ENCODE measurements around the gene NAV2.
"Not testable (repeated sequence)": the region's sequence is repeated elsewhere in the genome, so short reads cannot be mapped to it uniquely, and the experiment has no call there.

NAV2 gene

DNA sequence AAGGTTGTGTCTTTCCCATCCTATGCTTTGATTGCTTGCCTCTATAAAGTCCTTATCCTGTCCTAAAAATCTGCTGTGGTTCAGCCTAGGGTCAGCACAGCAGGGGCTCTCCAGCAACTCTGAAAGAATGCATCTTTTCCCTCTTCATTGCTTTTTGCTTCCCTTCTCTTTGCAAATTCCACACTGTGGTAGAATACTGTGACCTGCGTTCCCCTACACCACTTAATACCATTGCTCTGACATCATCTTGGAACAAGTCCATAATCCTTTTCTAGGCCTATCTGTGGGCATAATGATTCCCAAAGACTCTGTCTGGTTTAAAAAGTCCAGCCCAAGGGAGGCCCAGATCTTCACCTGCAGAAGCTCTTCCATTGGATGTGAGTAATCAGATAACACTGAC, 177.7 kb downstream of the NAV2 start:
- Histone ChIP-seq H3K4me3 (ENCODE audit: low read length) (no peak overlapping the region), H3K9ac (ENCODE audit: low read length) (no peak overlapping the region), H3K4me1 (ENCODE audit: control insufficient read depth, insufficient read depth, low read length) (no peaks in the 10 kb centered on the region), H3K36me3 (ENCODE audit: control insufficient read depth, insufficient read depth, low read length) (no peaks in the 10 kb centered on the region), H3K27me3 (ENCODE audit: control insufficient read depth, insufficient read depth, low read length) (no peaks in the 10 kb centered on the region), H3K9me3 (ENCODE audit: control insufficient read depth, low read length) (no peaks in the 10 kb centered on the region)

DNA sequence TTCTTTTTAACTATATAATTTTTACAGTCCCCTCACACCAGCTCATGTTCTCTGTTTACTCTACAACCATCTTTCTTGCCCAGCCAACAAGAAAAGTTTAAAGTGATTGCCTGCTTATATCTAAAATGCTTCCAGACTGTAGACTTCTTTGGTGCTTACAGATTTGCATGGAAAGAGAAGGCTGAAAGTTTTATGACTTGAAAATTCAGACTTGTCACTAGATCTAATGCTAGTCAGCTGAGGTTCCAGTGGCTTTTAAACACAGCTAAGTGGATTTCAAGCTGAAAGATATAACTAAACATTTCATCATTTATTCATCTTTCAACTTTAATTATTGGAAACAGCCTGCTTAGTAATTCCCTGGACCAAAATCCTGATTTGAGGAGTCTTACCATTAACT, 178.4 kb downstream of the NAV2 start:
- Histone ChIP-seq H3K36me3 (ENCODE audit: control insufficient read depth, insufficient read depth, low read length) (no peaks in the 10 kb centered on the region), H3K4me3 (ENCODE audit: low read length) (no peak overlapping the region), H3K4me1 (ENCODE audit: control insufficient read depth, insufficient read depth, low read length) (no peaks in the 10 kb centered on the region), H3K27me3 (ENCODE audit: control insufficient read depth, insufficient read depth, low read length) (no peaks in the 10 kb centered on the region), H3K9me3 (ENCODE audit: control insufficient read depth, low read length) (no peaks in the 10 kb centered on the region), H3K9ac (ENCODE audit: low read length) (no peak overlapping the region)

DNA sequence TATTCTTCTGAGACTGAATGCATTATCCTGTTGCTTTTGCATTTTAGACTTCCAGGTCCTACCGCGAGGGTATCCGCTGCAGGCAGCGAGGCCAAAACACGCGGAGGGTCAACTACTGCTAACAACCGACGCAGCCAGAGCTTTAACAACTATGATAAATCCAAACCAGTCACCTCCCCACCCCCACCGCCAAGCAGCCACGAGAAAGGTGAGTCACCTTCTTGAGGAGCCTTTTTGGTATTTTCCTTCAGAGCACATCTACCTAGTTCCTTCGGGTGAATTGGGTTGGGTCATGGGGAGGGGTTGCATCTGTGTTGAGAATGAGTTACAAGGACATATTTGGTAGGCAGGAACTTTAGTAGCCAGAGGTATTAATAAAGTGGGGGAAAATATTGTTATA, 179.8 kb downstream of the NAV2 start:
- Histone ChIP-seq H3K9me3 (ENCODE audit: control insufficient read depth, low read length) (no peaks in the 10 kb centered on the region), H3K4me1 (ENCODE audit: control insufficient read depth, insufficient read depth, low read length) (no peaks in the 10 kb centered on the region), H3K4me3 (ENCODE audit: low read length) (no peak overlapping the region), H3K36me3 (ENCODE audit: control insufficient read depth, insufficient read depth, low read length) (no peaks in the 10 kb centered on the region), H3K27me3 (ENCODE audit: control insufficient read depth, insufficient read depth, low read length) (no peaks in the 10 kb centered on the region), H3K9ac (ENCODE audit: low read length) (no peak overlapping the region)

DNA sequence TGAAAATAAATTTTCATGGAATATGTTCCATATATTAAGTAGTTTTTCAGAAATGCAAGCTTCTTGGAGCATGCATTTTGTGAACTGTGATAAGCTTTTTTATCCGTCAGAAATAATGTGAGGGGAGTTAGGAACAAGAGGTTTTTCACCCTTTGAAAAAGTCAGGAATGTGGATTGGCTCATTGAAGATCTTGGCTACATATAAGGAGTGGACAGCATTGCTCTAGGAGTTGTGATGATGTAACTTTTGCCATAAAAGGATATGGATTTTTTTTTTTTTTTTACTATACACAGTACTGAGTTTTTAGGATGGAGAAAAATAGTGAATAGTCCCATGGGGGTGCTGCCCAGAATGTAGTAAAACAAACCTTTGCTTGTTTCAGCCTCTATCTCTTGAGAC, 180.2 kb downstream of the NAV2 start:
- no peaks in the 10 kb centered on the region for H3K36me3 ChIP-seq (ENCODE audit: control insufficient read depth, insufficient read depth, low read length)
- no peak overlapping the region for H3K4me3 ChIP-seq (ENCODE audit: low read length)
- no peak overlapping the region for H3K9ac ChIP-seq (ENCODE audit: low read length)
- no peaks in the 10 kb centered on the region for H3K4me1 ChIP-seq (ENCODE audit: control insufficient read depth, insufficient read depth, low read length)
- no peaks in the 10 kb centered on the region for H3K27me3 ChIP-seq (ENCODE audit: control insufficient read depth, insufficient read depth, low read length)
- H3K9me3 ChIP-seq (ENCODE audit: control insufficient read depth, low read length): no peaks in the 10 kb centered on the region

DNA sequence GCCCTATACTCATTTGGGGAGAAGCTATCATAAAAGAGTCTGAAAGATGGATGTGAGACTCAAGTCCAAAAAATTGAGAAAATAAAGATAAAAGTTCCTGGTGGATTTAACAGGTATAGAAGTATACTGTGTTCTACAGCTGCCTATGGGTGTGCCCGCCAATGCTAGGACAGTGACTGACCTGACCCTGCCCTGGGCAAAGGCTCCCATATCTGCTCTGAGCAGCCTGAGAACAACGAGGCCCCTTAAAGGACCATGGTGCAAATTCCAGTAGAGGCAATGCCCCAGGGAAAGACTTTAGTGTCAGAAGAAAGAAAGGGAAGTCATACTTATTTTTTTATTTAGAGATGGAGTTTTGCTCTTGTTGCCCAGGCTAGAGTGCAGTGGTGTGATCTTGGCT, 181.8 kb downstream of the NAV2 start:
- Histone ChIP-seq H3K36me3 (ENCODE audit: control insufficient read depth, insufficient read depth, low read length) (no peaks in the 10 kb centered on the region), H3K4me3 (ENCODE audit: low read length) (no peak overlapping the region), H3K27me3 (ENCODE audit: control insufficient read depth, insufficient read depth, low read length) (no peaks in the 10 kb centered on the region), H3K4me1 (ENCODE audit: control insufficient read depth, insufficient read depth, low read length) (no peaks in the 10 kb centered on the region), H3K9me3 (ENCODE audit: control insufficient read depth, low read length) (no peaks in the 10 kb centered on the region), H3K9ac (ENCODE audit: low read length) (no peak overlapping the region)

DNA sequence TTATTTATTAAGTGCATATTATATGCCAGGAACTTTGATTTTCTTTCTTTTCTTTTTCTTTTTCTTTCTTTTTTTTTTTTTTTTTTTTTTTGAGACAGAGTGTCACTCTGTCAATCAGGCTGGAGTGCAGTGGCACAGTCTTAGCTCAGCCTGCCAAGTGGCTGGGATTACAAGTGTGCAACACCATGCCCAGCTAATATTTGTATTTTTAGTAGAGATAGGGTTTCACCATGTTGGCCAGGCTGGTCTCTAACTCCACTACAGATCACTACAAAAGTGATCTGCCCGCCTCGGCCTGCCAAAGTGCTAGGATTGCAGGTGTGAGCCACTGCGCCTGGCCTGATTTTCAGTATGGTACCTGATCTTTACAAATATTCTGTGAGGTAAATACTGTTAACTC, 182.4 kb downstream of the NAV2 start:
- not testable (repeated sequence) for H3K36me3 ChIP-seq (ENCODE audit: control insufficient read depth, insufficient read depth, low read length); H3K9me3 ChIP-seq (ENCODE audit: control insufficient read depth, low read length)

DNA sequence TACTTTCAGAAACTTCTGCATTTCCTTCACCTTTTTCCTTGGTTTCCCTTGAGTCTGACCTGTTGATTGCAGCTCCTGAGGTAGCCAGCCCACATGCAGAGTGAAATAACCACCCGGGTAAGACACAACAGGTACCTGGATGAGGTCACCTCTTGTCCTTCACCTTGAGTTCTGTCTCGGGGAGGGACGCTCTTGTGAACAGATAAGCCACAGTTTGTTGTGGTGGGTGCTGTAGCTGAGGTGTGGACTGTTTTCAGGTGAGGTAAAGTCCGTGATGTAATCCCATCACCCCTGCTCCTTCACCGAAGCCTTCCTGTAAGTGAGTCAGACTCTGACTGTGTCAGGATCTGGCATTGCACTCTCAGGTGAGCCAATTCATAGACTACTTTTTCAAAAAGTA, 183.1 kb downstream of the NAV2 start:
- Histone ChIP-seq H3K36me3 (ENCODE audit: control insufficient read depth, insufficient read depth, low read length) (no peaks in the 10 kb centered on the region), H3K4me1 (ENCODE audit: control insufficient read depth, insufficient read depth, low read length) (no peaks in the 10 kb centered on the region)

More for the DNA sequence above, 182.4 kb downstream of the NAV2 start:
- H3K4me1 ChIP-seq (ENCODE audit: control insufficient read depth, insufficient read depth, low read length); H3K4me3 ChIP-seq (ENCODE audit: low read length); H3K27me3 ChIP-seq (ENCODE audit: control insufficient read depth, insufficient read depth, low read length); H3K9ac ChIP-seq (ENCODE audit: low read length): not testable (repeated sequence)

DNA sequence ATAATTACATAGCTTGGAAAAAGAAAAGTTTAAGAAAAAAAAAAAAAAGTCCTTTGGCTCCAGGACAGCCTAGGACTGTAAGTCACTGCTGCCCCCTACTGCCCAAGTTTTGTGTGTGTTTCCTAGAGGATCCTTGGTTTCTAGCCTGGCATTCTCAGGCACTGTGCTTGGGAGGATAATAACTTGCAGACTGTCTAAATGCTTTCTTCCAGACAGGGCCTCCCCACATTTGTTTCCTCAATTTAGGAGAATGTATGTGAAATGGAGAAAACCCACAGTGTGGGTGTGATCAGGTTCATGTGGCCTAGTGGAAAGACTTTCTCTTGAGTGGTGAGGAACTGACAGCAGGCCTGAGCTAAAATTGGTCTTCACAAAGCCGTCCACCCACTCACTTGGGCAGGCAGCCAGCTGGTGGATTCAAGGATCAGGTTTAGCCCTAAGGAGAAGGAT, 191.0 kb downstream of the NAV2 start:
- Histone ChIP-seq H3K9ac (ENCODE audit: low read length) (no peak overlapping the region), H3K36me3 (ENCODE audit: control insufficient read depth, insufficient read depth, low read length) (no peaks in the 10 kb centered on the region), H3K27me3 (ENCODE audit: control insufficient read depth, insufficient read depth, low read length) (no peaks in the 10 kb centered on the region), H3K4me1 (ENCODE audit: control insufficient read depth, insufficient read depth, low read length) (no peaks in the 10 kb centered on the region), H3K9me3 (ENCODE audit: control insufficient read depth, low read length) (no peaks in the 10 kb centered on the region), H3K4me3 (ENCODE audit: low read length) (no peak overlapping the region)

More for the DNA sequence above, 183.1 kb downstream of the NAV2 start:
- H3K9ac ChIP-seq (ENCODE audit: low read length): no peak overlapping the region
- H3K4me3 ChIP-seq (ENCODE audit: low read length): no peak overlapping the region
- no peaks in the 10 kb centered on the region for H3K9me3 ChIP-seq (ENCODE audit: control insufficient read depth, low read length)
- H3K27me3 ChIP-seq (ENCODE audit: control insufficient read depth, insufficient read depth, low read length): no peaks in the 10 kb centered on the region

DNA sequence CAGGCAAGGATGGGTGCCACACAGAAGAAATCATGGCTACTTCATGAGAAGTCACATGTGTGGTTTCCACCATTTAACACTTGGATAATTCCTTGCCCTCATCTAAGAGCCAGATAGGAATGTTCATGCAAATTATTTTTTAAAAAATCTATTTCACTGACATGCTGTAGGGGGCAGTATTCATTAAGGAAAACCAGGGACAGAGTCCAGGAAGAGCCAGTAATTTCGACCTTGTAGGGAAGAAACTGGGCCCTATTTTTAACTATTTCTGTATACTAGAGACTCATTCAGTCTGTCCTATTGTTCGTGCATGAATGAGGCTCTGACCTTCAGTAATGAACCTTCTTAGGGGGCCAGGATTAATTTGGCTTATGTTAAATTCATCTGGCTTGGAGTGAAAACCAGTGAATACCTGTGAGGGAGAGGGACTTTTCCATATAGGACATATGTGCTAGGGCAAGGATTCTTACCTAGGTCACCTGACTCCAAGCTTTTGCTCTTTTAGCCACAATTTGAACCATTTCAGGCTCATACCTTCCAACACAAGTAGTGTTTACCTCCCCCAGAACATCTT, 192.7 kb downstream of the NAV2 start:
- no peaks in the 10 kb centered on the region for H3K27me3 ChIP-seq (ENCODE audit: control insufficient read depth, insufficient read depth, low read length)
- H3K36me3 ChIP-seq (ENCODE audit: control insufficient read depth, insufficient read depth, low read length): no peaks in the 10 kb centered on the region
- H3K9me3 ChIP-seq (ENCODE audit: control insufficient read depth, low read length): no peaks in the 10 kb centered on the region
- no peak overlapping the region for H3K4me3 ChIP-seq (ENCODE audit: low read length)
- H3K9ac ChIP-seq (ENCODE audit: low read length): no peak overlapping the region
- H3K4me1 ChIP-seq (ENCODE audit: control insufficient read depth, insufficient read depth, low read length): no peaks in the 10 kb centered on the region

DNA sequence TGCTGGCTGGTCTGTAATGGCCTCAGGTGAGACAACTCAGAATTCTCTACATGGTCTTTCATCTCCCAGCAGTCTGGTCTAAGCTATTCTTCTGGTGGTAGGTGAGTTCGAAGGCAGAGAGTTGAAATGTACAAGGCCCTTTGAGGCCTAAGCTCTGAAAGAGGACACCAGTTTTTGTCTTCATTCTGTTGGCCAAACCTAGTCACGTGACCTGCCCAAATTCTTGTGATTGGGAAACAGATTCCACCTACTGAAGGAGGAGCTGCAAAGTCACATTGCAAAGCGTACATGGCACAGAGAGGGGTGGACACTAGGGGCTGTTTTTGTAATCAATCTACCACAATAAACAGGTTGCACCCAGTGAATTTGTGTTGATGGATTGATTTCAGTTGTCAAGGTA, 193.5 kb downstream of the NAV2 start:
- no peaks in the 10 kb centered on the region for H3K4me1 ChIP-seq (ENCODE audit: control insufficient read depth, insufficient read depth, low read length)
- H3K4me3 ChIP-seq (ENCODE audit: low read length): no peak overlapping the region
- no peak overlapping the region for H3K9ac ChIP-seq (ENCODE audit: low read length)
- no peaks in the 10 kb centered on the region for H3K36me3 ChIP-seq (ENCODE audit: control insufficient read depth, insufficient read depth, low read length)
- H3K27me3 ChIP-seq (ENCODE audit: control insufficient read depth, insufficient read depth, low read length): no peaks in the 10 kb centered on the region
- H3K9me3 ChIP-seq (ENCODE audit: control insufficient read depth, low read length): no peaks in the 10 kb centered on the region

DNA sequence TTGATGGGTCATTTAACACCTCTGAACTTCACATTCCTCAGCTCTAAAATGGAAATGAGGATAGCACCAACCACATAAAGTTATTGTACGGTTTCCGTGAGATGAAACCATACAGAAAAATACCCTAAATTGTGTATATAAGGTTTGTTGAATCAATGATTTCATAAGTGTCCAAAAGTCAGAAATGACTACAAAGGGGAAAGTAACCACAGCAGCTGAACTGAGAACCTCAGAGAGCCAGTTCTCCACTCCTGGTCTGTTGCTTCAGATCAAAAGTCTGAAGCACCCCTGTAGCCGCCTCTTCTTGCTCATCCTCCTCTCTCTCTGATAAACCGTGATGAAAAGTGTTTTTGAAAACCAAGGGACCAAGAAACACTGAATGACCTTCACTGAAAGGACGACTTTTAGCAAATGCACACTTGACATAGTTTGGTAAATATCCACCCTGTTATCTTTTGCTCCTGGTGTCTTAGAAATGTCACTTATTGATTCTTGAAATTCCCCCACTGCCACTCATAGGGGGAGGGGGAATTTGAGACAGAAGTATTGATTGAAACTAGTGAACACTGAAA, 194.5 kb downstream of the NAV2 start:
- peaks cover 2% of the 10 kb centered on the region for H3K4me1 ChIP-seq (ENCODE audit: control insufficient read depth, insufficient read depth, low read length)
- no peak overlapping the region for H3K9ac ChIP-seq (ENCODE audit: low read length)
- H3K27me3 ChIP-seq (ENCODE audit: control insufficient read depth, insufficient read depth, low read length): no peaks in the 10 kb centered on the region
- no peak overlapping the region for H3K4me3 ChIP-seq (ENCODE audit: low read length)
- no peaks in the 10 kb centered on the region for H3K36me3 ChIP-seq (ENCODE audit: control insufficient read depth, insufficient read depth, low read length)
- no peaks in the 10 kb centered on the region for H3K9me3 ChIP-seq (ENCODE audit: control insufficient read depth, low read length)

DNA sequence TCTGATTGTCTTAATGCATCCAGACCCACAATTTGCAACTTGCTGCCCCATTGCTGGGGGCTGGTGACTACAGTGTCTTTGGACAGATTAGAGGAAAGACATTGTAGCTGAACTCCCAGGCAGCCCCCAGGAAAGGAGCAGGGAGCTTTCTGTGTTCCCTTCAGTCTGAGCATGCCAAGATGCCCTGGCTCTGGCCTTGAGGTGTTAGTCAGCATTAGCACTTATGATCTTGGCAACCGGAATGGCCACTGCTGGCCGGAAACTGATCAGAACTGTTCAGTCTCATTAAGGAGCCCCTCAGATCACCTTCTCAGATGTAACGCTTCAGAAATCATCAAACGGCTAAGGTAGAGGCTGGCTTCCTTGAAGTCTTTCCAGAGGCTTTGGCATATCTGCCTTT, 195.2 kb downstream of the NAV2 start:
- H3K4me1 ChIP-seq (ENCODE audit: control insufficient read depth, insufficient read depth, low read length): peaks cover 10% of the 10 kb centered on the region

DNA sequence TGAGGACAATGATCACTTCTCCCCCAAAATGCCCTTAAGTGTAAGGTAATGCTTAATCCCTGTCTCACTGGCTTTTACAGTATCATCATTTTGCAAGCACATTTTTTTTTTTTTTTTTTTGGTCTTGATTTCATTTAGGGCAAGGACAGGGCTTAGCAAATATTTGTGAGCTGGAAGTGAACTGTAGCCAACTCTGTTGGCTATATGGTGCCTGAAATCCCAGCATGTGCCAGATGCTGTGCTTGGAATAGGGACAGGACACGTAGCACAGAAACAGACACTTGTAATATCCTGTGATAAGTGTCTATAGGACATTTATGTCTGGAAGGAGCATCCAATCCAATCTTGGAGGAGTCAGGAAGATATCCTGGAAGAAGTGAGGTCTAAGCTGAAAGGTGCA, 198.3 kb downstream of the NAV2 start:
- Histone ChIP-seq H3K9ac (ENCODE audit: low read length) (no peak overlapping the region), H3K4me1 (ENCODE audit: control insufficient read depth, insufficient read depth, low read length) (peaks cover 17% of the 10 kb centered on the region), H3K27me3 (ENCODE audit: control insufficient read depth, insufficient read depth, low read length) (no peaks in the 10 kb centered on the region), H3K36me3 (ENCODE audit: control insufficient read depth, insufficient read depth, low read length) (no peaks in the 10 kb centered on the region), H3K4me3 (ENCODE audit: low read length) (no peak overlapping the region), H3K9me3 (ENCODE audit: control insufficient read depth, low read length) (no peaks in the 10 kb centered on the region)

More for the DNA sequence above, 195.2 kb downstream of the NAV2 start:
- Histone ChIP-seq H3K27me3 (ENCODE audit: control insufficient read depth, insufficient read depth, low read length) (no peaks in the 10 kb centered on the region), H3K36me3 (ENCODE audit: control insufficient read depth, insufficient read depth, low read length) (no peaks in the 10 kb centered on the region), H3K4me3 (ENCODE audit: low read length) (no peak overlapping the region), H3K9ac (ENCODE audit: low read length) (no peak overlapping the region), H3K9me3 (ENCODE audit: control insufficient read depth, low read length) (no peaks in the 10 kb centered on the region)
